Measurements from ENCODE around the gene IL9.

The IL9 gene

DNA sequence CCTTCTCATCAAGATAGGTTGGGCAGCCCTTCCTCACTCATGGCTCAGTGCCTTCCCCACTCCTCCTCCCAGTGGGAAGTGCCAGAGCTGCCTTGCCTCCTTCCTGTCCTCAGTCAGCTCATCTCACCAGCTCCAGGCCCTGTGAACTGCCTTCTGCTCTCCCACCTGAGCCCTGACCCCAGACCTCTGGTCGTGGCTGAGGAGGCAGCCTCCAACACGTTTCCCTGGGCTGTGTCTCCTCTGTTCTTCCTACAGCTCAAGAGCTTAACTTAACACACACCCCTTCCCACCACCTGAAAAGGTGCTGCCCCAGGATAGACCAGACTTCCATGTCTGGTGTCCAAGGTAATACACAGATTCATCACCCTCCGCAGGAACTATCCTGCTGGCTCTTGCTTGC, 21.2 kb downstream of the IL9 start:
- no peak overlapping the region for H3K4me3 ChIP-seq (replicated peaks; ENCODE audit: low read depth, low read length)
- TF ChIP-seq, protein P1, sequence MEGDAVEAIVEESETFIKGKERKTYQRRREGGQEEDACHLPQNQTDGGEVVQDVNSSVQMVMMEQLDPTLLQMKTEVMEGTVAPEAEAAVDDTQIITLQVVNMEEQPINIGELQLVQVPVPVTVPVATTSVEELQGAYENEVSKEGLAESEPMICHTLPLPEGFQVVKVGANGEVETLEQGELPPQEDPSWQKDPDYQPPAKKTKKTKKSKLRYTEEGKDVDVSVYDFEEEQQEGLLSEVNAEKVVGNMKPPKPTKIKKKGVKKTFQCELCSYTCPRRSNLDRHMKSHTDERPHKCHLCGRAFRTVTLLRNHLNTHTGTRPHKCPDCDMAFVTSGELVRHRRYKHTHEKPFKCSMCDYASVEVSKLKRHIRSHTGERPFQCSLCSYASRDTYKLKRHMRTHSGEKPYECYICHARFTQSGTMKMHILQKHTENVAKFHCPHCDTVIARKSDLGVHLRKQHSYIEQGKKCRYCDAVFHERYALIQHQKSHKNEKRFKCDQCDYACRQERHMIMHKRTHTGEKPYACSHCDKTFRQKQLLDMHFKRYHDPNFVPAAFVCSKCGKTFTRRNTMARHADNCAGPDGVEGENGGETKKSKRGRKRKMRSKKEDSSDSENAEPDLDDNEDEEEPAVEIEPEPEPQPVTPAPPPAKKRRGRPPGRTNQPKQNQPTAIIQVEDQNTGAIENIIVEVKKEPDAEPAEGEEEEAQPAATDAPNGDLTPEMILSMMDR (IDR thresholded peaks at IDR 0.05; ENCODE audit: low read depth, low read length, missing control alignments) = no peak
- DNase-seq (ENCODE audit: extremely low read depth, low read depth) = no peak

DNA sequence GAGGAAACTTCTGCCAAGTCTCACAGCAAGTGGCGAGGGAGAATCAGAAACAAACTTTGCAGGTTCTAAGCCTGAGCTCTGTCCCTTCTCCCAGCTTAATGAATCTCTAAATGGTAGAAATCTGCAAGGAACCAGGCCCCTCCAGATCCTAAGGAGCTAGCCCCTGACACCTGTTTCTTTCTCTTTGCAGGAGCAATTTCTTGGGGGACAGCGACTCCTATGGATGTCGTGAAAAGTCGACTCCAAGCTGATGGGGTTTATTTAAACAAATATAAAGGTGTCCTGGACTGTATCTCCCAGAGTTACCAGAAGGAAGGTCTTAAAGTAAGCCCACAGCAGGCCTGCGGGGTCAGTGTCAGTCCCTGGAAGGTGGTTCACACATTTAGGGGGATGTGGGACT, 21.8 kb downstream of the IL9 start:
- TF ChIP-seq, protein P1 (IDR thresholded peaks at IDR 0.05; ENCODE audit: low read depth, low read length, missing control alignments) = no peak
- no peak for DNase-seq (ENCODE audit: extremely low read depth, low read depth)
- H3K4me3 ChIP-seq (replicated peaks; ENCODE audit: low read depth, low read length) = no peak overlapping the region

DNA sequence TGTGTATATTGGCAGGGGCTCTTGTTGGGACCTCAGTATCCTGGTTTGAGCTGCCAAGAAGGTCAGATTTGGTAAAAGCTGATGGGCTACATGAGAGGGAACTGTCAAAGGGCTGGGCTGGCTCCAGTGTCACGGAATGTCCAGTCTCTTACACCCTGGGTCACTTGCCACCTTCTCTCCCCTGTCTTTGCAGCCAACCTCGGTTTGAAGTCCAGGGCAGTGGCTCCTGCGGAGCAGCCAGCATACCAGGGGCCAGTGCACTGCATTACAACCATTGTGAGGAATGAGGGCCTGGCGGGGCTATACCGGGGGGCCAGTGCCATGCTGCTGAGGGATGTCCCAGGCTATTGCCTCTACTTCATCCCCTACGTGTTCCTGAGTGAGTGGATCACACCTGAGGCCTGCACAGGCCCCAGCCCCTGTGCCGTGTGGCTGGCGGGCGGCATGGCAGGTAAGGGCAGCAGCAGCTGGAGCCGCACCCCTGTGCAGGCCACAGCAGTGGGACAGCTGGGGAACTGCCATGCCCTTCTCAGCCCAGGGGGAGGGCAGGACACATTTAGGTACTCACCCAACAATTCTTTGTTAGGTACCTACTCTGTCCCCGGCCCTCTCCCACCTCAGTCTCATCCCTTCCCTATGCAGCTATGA, 24.2 kb downstream of the IL9 start:
- TF ChIP-seq, protein P1 (IDR thresholded peaks at IDR 0.05; ENCODE audit: low read depth, low read length, missing control alignments) = no peak
- DNase-seq (ENCODE audit: extremely low read depth, low read depth) = no peak
- no peak overlapping the region for H3K4me3 ChIP-seq (replicated peaks; ENCODE audit: low read depth, low read length)

DNA sequence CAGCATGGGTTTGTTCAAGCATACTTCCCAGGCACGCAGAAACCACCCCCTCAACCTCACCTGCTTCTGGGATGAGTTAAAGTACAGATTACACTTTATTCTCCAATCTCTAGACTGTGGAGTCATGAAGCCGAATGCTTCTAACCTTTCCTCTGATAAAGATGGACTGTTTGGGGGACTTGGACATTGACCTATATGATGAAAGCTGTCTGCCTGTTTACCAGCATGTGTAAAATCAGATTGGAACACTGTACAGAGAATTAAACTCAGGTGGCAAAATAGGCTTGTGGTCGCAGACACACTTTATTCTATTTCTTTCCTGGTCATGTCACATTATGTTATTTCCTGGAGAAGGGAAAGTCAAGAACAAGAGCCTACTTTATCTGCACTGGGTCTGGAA, 25.7 kb downstream of the IL9 start:
- TF ChIP-seq, protein P1 (IDR thresholded peaks at IDR 0.05; ENCODE audit: low read depth, low read length, missing control alignments) = no peak
- H3K4me3 ChIP-seq (replicated peaks; ENCODE audit: low read depth, low read length) = no peak overlapping the region
- DNase-seq (ENCODE audit: extremely low read depth, low read depth) = no peak

DNA sequence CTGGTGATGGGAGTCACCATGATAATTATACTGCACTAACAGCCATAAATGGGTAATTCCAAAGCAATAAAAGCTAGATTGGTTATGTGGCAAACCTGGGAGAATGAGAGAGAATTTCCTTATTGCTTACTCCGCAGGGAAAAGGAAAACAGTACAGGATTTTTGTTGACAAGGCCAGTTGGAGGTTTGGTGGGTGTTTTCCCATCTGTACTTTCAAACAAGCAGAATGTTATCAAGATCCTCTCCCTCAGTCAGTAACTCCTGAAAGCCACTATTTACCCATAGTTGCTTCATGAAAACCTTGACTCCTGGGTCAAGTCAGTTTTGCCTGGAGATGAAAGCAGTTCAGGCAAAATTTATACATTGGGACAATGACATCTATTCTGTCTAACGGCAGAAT, 26.4 kb downstream of the IL9 start:
- TF ChIP-seq, protein P1 (IDR thresholded peaks at IDR 0.05; ENCODE audit: low read depth, low read length, missing control alignments) = no peak
- no peak overlapping the region for H3K4me3 ChIP-seq (replicated peaks; ENCODE audit: low read depth, low read length)
- DNase-seq (ENCODE audit: extremely low read depth, low read depth) = no peak

DNA sequence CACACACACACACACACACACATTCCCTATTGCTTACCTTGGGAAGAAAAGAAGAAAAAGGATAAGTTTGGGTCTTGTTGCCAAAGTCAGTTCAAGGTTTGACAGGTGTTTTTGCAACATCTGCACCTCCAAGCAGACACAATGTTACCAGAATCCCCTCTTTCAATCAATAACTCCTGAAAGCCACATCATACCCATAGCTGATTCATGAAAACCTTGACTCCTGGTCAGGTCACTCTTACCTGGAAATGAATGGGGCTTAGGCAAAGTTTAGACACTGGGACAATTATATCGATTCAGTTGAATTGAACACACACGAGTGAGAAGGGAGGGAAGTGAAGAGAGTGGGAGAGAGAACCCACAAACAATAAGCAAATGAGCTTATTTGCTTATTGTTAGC, 27.0 kb downstream of the IL9 start:
- DNase-seq (ENCODE audit: extremely low read depth, low read depth) = no peak
- TF ChIP-seq, protein P1 (IDR thresholded peaks at IDR 0.05; ENCODE audit: low read depth, low read length, missing control alignments) = no peak
- no peak overlapping the region for H3K4me3 ChIP-seq (replicated peaks; ENCODE audit: low read depth, low read length)

DNA sequence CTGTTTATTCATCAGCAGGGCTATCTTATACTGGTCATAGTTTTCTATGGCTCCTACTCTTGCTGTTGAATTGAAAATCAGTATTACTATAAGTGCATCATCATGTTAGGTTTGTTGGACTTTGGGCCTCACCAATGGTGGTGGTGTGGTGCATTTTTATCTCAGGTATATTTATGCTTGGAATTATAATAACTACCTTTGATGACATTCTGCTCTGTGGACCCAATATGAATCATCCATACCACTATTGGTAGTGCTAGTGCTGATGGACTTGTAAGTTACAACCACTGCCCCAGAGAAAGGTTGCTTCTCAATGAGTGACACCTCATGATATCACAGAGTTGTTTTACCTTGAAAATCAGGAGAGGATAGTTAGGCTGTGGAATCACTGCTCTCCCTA, 28.0 kb downstream of the IL9 start:
- no peak for DNase-seq (ENCODE audit: extremely low read depth, low read depth)
- TF ChIP-seq, protein P1 (IDR thresholded peaks at IDR 0.05; ENCODE audit: low read depth, low read length, missing control alignments) = no peak
- no peak overlapping the region for H3K4me3 ChIP-seq (replicated peaks; ENCODE audit: low read depth, low read length)

Measured in HFF-Myc (cell line).